ENCODE data around the gene STEAP1B. TPM values are rescaled to one million over a fixed set of nuclear protein-coding genes. Genes with fewer than 3 reads are reported as not detected.

Gene STEAP1B
- polyA plus RNA-seq, 1 of the 3 experiments (the other 2 are of a cell fraction), result 14.7 TPM

- no peak for TF ChIP-seq USF1 (IDR thresholded peaks at IDR 0.05; ENCODE audit: borderline replicate concordance, low read depth)
Observed at GRCh38 chr7:22413211-22413610, 86.8 kb downstream of the STEAP1B start (continued).

GRCh38 chr7:22411977-22412693, 87.9 kb downstream of the STEAP1B start:
- H4K20me1 ChIP-seq (ENCODE audit: insufficient read depth), result no peaks in the 10 kb centered on the region
- no peak overlapping the region for H3K4me3 ChIP-seq (ENCODE audit: low read depth in 2 of 2, low read length in 1 of 2)
- WGBS (ENCODE audit: low lambda C conversion rate), result 86% methylated on average over 4 of the region's 4 CpGs
- H3K27me3 ChIP-seq (ENCODE audit: insufficient read depth), result no peaks in the 10 kb centered on the region
- H3K9ac ChIP-seq, result no peak overlapping the region
- no peaks in the 10 kb centered on the region for H3K9me3 ChIP-seq
- no peaks in the 10 kb centered on the region for H3K36me3 ChIP-seq (replicated peaks in 1 of 2; ENCODE audit: control insufficient read depth in 1 of 2, insufficient read depth in 2 of 2, low read length in 1 of 2)
- ChIA-PET POLR2A (no interaction called here), CTCF (no interaction called here)
- no peak overlapping the region for H3K4me2 ChIP-seq
- no peaks in the 10 kb centered on the region for H3F3A ChIP-seq (replicated peaks; ENCODE audit: insufficient read depth)
- H3K27ac ChIP-seq (ENCODE audit: low read depth in 2 of 2, low read length in 1 of 2), result no peak overlapping the region
- no peaks in the 10 kb centered on the region for H3K9me2 ChIP-seq
- peaks cover 0 to 3% of the 10 kb centered on the region in 2 experiments; a peak in 1 of 4 replicates for H3K4me1 ChIP-seq (ENCODE audit: control insufficient read depth in 1 of 2, insufficient read depth in 2 of 2, low read depth in 1 of 2, low read length in 1 of 2)
- DNase-seq, result no peak
- no peaks in the 10 kb centered on the region for H3K79me2 ChIP-seq (ENCODE audit: insufficient read depth)
- H2AFZ ChIP-seq (ENCODE audit: low read depth), result no peak overlapping the region
- TF ChIP-seq TAF1 (IDR thresholded peaks at IDR 0.05; ENCODE audit: borderline replicate concordance, low read depth, low read length) (no peak), RAD21 (IDR thresholded peaks at IDR 0.05; ENCODE audit: low read length) (no peak), FOSL2 (IDR thresholded peaks at IDR 0.05; ENCODE audit: borderline replicate concordance, low read depth) (no peak), FOXJ3 (CRISPR knock-in tag; IDR thresholded peaks at IDR 0.05) (no peak), ZBTB33 (IDR thresholded peaks at IDR 0.05; ENCODE audit: borderline replicate concordance, low read depth) (no peak), IRF3 (IDR thresholded peaks at IDR 0.05; ENCODE audit: low read depth, low read length) (no peak), ELF1 (IDR thresholded peaks at IDR 0.05) (no peak), YY1 (IDR thresholded peaks at IDR 0.05; ENCODE audit: low read depth) (no peak), TEAD4 (IDR thresholded peaks at IDR 0.05; ENCODE audit: borderline replicate concordance, insufficient read depth) (no peak), JUND (IDR thresholded peaks at IDR 0.05) (no peak), NFIC (IDR thresholded peaks at IDR 0.05; ENCODE audit: borderline replicate concordance) (no peak), REST (IDR thresholded peaks at IDR 0.05; ENCODE audit: low read depth, low read length) (no peak), GABPA (IDR thresholded peaks at IDR 0.05; ENCODE audit: low read depth) (no peak), MAX (IDR thresholded peaks at IDR 0.05; ENCODE audit: low read depth) (no peak), MEF2A (IDR thresholded peaks at IDR 0.05; ENCODE audit: borderline replicate concordance, low read depth) (no peak), USF2 (IDR thresholded peaks at IDR 0.05; ENCODE audit: borderline replicate concordance, low read depth, low read length) (no peak), CTCF (IDR thresholded peaks at IDR 0.05) (no peak), GATA2 (CRISPR knock-in tag; IDR thresholded peaks at IDR 0.05) (no peak)
